HG02870 (cell line): ENCODE data around the gene IL10RB.
"Not testable (repeated sequence)": the region's sequence is repeated elsewhere in the genome, so short reads cannot be mapped to it uniquely, and the experiment has no call there.

ENCODE experiments used
- ATAC-seq: cut with Tn5 transposase; IDR thresholded peaks from one replicate; pipeline ENCODE4 v1.9.1; 2021; ENCODE audit warnings: mild to moderate bottlenecking, moderate library complexity; ENCODE audit not compliant: unreplicated experiment

IL10RB gene

GRCh38 chr21:33239559-33240127, 26.5 kb upstream of the IL10RB start:
- ATAC-seq, result not testable (repeated sequence)

- no peak for ATAC-seq
These were observed 25.8 kb upstream of the IL10RB start for GRCh38 chr21:33240404-33240803.

- ATAC-seq, result no peak
These were observed 24.3 kb upstream of the IL10RB start for GRCh38 chr21:33241846-33242245.

- ATAC-seq, result not testable (repeated sequence)
These were observed 23.3 kb upstream of the IL10RB start for GRCh38 chr21:33242846-33243245.

- ATAC-seq, result no peak
These were observed 21.9 kb upstream of the IL10RB start for GRCh38 chr21:33244082-33244778.

GRCh38 chr21:33244779-33245105, 21.4 kb upstream of the IL10RB start:
- ATAC-seq, result no peak

GRCh38 chr21:33245289-33245918, 20.8 kb upstream of the IL10RB start:
- no peak for ATAC-seq

GRCh38 chr21:33246506-33246905, 19.7 kb upstream of the IL10RB start:
- no peak for ATAC-seq

GRCh38 chr21:33246963-33247362, 19.2 kb upstream of the IL10RB start:
- ATAC-seq, result no peak

- ATAC-seq, result no peak
These were observed 18.6 kb upstream of the IL10RB start for GRCh38 chr21:33247599-33247998.

GRCh38 chr21:33249331-33250002, 16.7 kb upstream of the IL10RB start:
- no peak for ATAC-seq

- no peak for ATAC-seq
These were observed 15.0 kb upstream of the IL10RB start for GRCh38 chr21:33251119-33251518.

- ATAC-seq, result not testable (repeated sequence)
These were observed 12.8 kb upstream of the IL10RB start for GRCh38 chr21:33253382-33253781.

- no peak for ATAC-seq
These were observed 11.4 kb upstream of the IL10RB start for GRCh38 chr21:33254766-33255165.

- no peak for ATAC-seq
These were observed 10.8 kb upstream of the IL10RB start for GRCh38 chr21:33255404-33255803.

GRCh38 chr21:33256019-33256418, 10.1 kb upstream of the IL10RB start:
- ATAC-seq, result no peak

- no peak for ATAC-seq
These were observed 8.9 kb upstream of the IL10RB start for GRCh38 chr21:33257094-33257803.

- ATAC-seq, result no peak
These were observed 7.7 kb upstream of the IL10RB start for GRCh38 chr21:33258475-33258874.

- ATAC-seq, result no peak
These were observed 6.7 kb upstream of the IL10RB start for GRCh38 chr21:33259428-33259827.

GRCh38 chr21:33259995-33260394, 6.2 kb upstream of the IL10RB start:
- no peak for ATAC-seq

GRCh38 chr21:33261635-33262034, 4.5 kb upstream of the IL10RB start:
- ATAC-seq, result no peak
